Endothelial cell (in vitro differentiated cells): ENCODE data around the gene CSF1R. TPM values are rescaled to one million over a fixed set of nuclear protein-coding genes. Genes with fewer than 3 reads are reported as not detected.

ENCODE experiments used
- DNase-seq: peaks from one replicate; pipeline ENCODE4 v3.0.0; 2021; ENCODE audit warnings: low spot score
- H3K27ac Mint-ChIP-seq: one replicate; pipeline ENCODE4 v1.8.0; 2021; ENCODE audit warnings: mixed read lengths, inconsistent platforms; ENCODE audit not compliant: unreplicated experiment
- H3K27me3 Mint-ChIP-seq: one replicate; pipeline ENCODE4 v1.8.0; 2021; ENCODE audit warnings: mild to moderate bottlenecking, moderate library complexity, mixed read lengths, inconsistent platforms; ENCODE audit not compliant: unreplicated experiment
- H3K36me3 Mint-ChIP-seq: one replicate; pipeline ENCODE4 v1.8.0; 2021; ENCODE audit warnings: mild to moderate bottlenecking, low read depth, mixed read lengths, inconsistent platforms; ENCODE audit not compliant: unreplicated experiment
- H3K4me1 Mint-ChIP-seq: one replicate; pipeline ENCODE4 v1.8.0; 2021; ENCODE audit warnings: mild to moderate bottlenecking, mixed read lengths, inconsistent platforms; ENCODE audit not compliant: unreplicated experiment
- H3K4me3 Mint-ChIP-seq: one replicate; pipeline ENCODE4 v1.8.0; 2021; ENCODE audit warnings: mild to moderate bottlenecking, mixed read lengths, inconsistent platforms; ENCODE audit not compliant: unreplicated experiment
- H3K9me3 Mint-ChIP-seq: one replicate; pipeline ENCODE4 v1.8.0; 2021; ENCODE audit warnings: mixed read lengths, inconsistent platforms; ENCODE audit not compliant: unreplicated experiment
- total RNA-seq: library from RNA; stranded (reverse); fragmentation: NEBNext Ultra II Directional; extraction: Animal tissue kit (Norgen Biotek cat#: 25700); gene quantifications from one replicate; pipeline ENCODE4 v1.2.1, GENCODE V29; 2021; ENCODE audit not compliant: unreplicated experiment
- TF ChIP-seq, protein P1 (sequence below): fragments of 200-600 bp; sonication (generic); IDR thresholded peaks from one replicate; pipeline ENCODE4 v1.5.0; 2021; ENCODE audit warnings: antibody characterized with exemption; ENCODE audit not compliant: unreplicated experiment

The CSF1R gene
- total RNA-seq, 1 donor from 2014 or later = 2.7 TPM

- no peak overlapping the region for H3K27ac Mint-ChIP-seq
- H3K4me3 Mint-ChIP-seq = no peak overlapping the region
- H3K9me3 Mint-ChIP-seq = no peaks in the 10 kb centered on the region
- H3K4me1 Mint-ChIP-seq = peaks cover 27% of the 10 kb centered on the region
- H3K36me3 Mint-ChIP-seq = peaks cover 6% of the 10 kb centered on the region
- TF ChIP-seq, protein P1, sequence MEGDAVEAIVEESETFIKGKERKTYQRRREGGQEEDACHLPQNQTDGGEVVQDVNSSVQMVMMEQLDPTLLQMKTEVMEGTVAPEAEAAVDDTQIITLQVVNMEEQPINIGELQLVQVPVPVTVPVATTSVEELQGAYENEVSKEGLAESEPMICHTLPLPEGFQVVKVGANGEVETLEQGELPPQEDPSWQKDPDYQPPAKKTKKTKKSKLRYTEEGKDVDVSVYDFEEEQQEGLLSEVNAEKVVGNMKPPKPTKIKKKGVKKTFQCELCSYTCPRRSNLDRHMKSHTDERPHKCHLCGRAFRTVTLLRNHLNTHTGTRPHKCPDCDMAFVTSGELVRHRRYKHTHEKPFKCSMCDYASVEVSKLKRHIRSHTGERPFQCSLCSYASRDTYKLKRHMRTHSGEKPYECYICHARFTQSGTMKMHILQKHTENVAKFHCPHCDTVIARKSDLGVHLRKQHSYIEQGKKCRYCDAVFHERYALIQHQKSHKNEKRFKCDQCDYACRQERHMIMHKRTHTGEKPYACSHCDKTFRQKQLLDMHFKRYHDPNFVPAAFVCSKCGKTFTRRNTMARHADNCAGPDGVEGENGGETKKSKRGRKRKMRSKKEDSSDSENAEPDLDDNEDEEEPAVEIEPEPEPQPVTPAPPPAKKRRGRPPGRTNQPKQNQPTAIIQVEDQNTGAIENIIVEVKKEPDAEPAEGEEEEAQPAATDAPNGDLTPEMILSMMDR = no peak
- H3K27me3 Mint-ChIP-seq = peaks cover 15% of the 10 kb centered on the region
- DNase-seq = no peak
Measured at GRCh38 chr5:150129454-150129812, 43.1 kb upstream of the CSF1R start.

GRCh38 chr5:150126921-150127265, 40.5 kb upstream of the CSF1R start:
- Mint-ChIP-seq H3K9me3 (no peaks in the 10 kb centered on the region), H3K4me3 (no peak overlapping the region), H3K36me3 (no peaks in the 10 kb centered on the region), H3K4me1 (peaks cover 18% of the 10 kb centered on the region), H3K27me3 (peaks cover 11% of the 10 kb centered on the region), H3K27ac (no peak overlapping the region)
- TF ChIP-seq, protein P1 = no peak
- no peak for DNase-seq

DNA sequence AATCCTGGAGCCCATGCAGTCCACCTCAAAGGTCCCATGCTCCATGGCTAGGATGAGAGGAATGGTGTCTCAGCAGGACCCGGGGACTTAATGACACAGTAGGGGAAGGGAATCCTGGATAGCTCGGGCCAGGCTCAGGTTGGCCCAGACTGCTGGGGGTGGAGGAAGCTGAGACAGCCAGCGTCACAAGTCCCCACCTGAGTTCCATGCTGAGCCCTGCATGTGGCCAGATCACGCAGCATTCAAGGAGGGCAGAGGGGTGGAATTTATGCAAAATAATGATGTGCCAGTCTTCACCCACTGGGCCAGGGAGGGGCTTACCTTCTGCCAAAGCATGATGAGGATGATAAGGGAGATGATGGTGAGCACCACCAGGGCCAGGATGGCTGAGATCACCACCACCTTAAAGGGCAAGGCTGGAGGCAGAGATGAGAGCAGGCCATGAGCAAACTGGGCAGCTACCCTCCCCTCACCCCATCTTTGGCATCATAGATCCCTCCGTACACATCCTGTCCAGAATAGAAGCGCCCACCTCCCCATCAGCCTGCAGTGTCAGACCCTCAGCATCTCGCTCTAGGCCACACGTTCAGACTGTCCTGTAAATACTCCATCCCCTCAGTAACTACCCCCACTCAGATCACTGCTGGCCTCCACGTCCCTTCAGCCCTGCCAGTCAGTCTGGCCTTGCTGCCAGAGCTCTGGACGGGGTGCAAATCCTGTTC, 40.0 kb upstream of the CSF1R start:
- Mint-ChIP-seq H3K36me3 (no peaks in the 10 kb centered on the region), H3K4me1 (peaks cover 18% of the 10 kb centered on the region), H3K27me3 (peaks cover 12% of the 10 kb centered on the region), H3K9me3 (no peaks in the 10 kb centered on the region), H3K27ac (no peak overlapping the region), H3K4me3 (no peak overlapping the region)
- DNase-seq = no peak
- TF ChIP-seq, protein P1 = no peak

- Mint-ChIP-seq H3K27ac (no peak overlapping the region), H3K4me1 (peaks cover 15% of the 10 kb centered on the region), H3K4me3 (no peak overlapping the region), H3K36me3 (no peaks in the 10 kb centered on the region), H3K9me3 (no peaks in the 10 kb centered on the region), H3K27me3 (peaks cover 8% of the 10 kb centered on the region)
- DNase-seq = no peak
- TF ChIP-seq, protein P1 = no peak
Measured at GRCh38 chr5:150125334-150125733, 39.0 kb upstream of the CSF1R start.

- Mint-ChIP-seq H3K9me3 (no peaks in the 10 kb centered on the region), H3K27ac (no peak overlapping the region), H3K36me3 (no peaks in the 10 kb centered on the region), H3K27me3 (peaks cover 8% of the 10 kb centered on the region), H3K4me3 (no peak overlapping the region), H3K4me1 (peaks cover 8% of the 10 kb centered on the region)
- no peak for DNase-seq
- TF ChIP-seq, protein P1 = no peak
Measured at GRCh38 chr5:150124596-150124995, 38.2 kb upstream of the CSF1R start.
